Activated T-helper 1 cell treated with anti-CD3 and anti-CD28 coated beads, Interleukin-12 subunit alpha, Interleukin-12 subunit beta, Interleukin-2, Interleukin-4 antibody, amounts not matched to agents 30 ng/mL and 10 ng/mL and 1 ng/mL, durations not matched to agents 14 hours and 24 hours and 36 hours (primary cell): ENCODE data around the gene KCNQ1. TPM values are rescaled to one million over a fixed set of nuclear protein-coding genes. Genes with fewer than 3 reads are reported as not detected.

Experiments
- DNase-seq: peaks from one replicate; pipeline ENCODE4 v3.0.0; 2021; ENCODE audit warnings: low spot score
- H3K27ac Mint-ChIP-seq: one replicate; pipeline ENCODE4 v1.8.0; 2021; ENCODE audit warnings: mild to moderate bottlenecking, mixed read lengths
- H3K27me3 Mint-ChIP-seq: one replicate; pipeline ENCODE4 v1.8.0; 2022; ENCODE audit warnings: mild to moderate bottlenecking, moderate library complexity, mixed read lengths; ENCODE audit not compliant: insufficient read depth
- H3K36me3 Mint-ChIP-seq: one replicate; pipeline ENCODE4 v1.8.0; 2021; ENCODE audit warnings: low read depth, mixed read lengths
- H3K4me1 Mint-ChIP-seq: one replicate; pipeline ENCODE4 v1.8.0; 2021; ENCODE audit warnings: low read depth, mixed read lengths
- H3K4me3 Mint-ChIP-seq: one replicate; pipeline ENCODE4 v1.8.0; 2021; ENCODE audit warnings: mild to moderate bottlenecking, moderate library complexity, mixed read lengths
- H3K9me3 Mint-ChIP-seq: one replicate; pipeline ENCODE4 v1.8.0; 2021; ENCODE audit warnings: mixed read lengths
- intact Hi-C: fragments of 100-400 bp; cut with micrococcal nuclease; formaldehyde crosslinking; loops from one replicate; pipeline ENCODE4 v1.15.1; 2024
- total RNA-seq: library from RNA; stranded (reverse); gene quantifications from 2 replicates; pipeline ENCODE4 v1.2.3, GENCODE V29; 2022

The KCNQ1 gene
- total RNA-seq, 1 donor from 2014 or later, result 6.4 TPM

DNA sequence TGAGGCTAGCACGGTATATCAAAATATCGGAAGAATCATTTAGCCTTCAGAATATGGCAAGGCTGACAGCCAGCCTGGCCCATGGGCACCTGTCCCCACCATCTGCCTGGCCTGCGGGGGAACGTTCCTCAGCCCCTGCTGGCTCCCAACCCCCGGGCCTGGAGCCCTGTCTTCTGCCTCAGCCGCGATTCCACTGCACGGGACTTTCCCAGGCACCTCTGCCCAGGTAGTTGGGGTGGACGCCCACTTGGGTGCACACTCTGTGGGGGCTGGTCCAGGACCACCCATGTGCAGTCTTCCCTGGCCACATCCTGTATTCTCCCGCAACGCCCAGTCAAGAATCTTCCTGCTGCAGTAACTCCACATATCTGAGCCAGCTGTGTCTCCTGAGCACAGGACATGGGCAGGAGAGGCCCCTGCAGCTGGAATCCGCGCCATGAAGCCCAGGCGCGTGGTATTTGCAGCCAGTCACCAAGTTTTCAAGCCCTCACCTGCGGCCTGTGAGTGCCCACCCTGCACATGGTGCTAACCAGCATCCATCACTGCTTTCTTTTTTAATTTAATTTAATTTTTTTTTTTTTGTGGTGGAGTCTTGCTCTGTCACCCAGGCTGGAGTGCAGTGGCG is 77.9 kb downstream of the KCNQ1 start:
- H3K27me3 Mint-ChIP-seq, result no peaks in the 10 kb centered on the region
- DNase-seq, result no peak
- H3K9me3 Mint-ChIP-seq, result no peaks in the 10 kb centered on the region
- H3K36me3 Mint-ChIP-seq, result no peaks in the 10 kb centered on the region
- intact Hi-C loops, result no loop called here
- no peaks in the 10 kb centered on the region for H3K4me1 Mint-ChIP-seq
- no peak overlapping the region for H3K4me3 Mint-ChIP-seq
- no peak overlapping the region for H3K27ac Mint-ChIP-seq

DNA sequence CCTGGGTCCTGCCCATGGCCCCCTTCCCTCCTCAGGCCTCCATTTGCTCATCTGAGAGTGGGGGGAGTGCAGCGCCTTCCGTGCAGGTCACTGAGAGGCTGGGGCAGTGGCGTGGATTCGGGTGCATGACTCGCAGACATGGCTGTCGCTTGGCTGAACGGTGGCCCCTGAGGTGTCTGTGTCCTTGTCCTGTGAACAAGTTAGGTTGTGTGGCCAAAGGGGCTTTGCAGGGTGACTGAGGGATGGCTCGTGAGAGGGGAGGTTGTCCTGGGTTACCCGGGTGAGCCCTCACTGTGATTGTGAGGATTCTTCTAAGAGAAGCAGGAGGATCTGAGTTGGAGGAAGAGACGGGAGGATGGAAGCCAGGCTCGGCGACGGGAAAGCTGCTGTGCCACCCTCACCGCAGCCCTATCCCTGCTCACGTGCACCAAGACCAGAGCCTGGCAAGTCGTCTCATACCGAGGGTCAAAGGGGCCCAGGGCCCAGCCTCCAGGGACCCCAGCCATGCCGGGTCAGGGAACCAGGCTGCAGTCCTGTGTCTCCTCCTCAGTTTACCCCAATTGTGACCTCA is 79.1 kb downstream of the KCNQ1 start:
- DNase-seq, result no peak
- H3K36me3 Mint-ChIP-seq, result no peaks in the 10 kb centered on the region

DNA sequence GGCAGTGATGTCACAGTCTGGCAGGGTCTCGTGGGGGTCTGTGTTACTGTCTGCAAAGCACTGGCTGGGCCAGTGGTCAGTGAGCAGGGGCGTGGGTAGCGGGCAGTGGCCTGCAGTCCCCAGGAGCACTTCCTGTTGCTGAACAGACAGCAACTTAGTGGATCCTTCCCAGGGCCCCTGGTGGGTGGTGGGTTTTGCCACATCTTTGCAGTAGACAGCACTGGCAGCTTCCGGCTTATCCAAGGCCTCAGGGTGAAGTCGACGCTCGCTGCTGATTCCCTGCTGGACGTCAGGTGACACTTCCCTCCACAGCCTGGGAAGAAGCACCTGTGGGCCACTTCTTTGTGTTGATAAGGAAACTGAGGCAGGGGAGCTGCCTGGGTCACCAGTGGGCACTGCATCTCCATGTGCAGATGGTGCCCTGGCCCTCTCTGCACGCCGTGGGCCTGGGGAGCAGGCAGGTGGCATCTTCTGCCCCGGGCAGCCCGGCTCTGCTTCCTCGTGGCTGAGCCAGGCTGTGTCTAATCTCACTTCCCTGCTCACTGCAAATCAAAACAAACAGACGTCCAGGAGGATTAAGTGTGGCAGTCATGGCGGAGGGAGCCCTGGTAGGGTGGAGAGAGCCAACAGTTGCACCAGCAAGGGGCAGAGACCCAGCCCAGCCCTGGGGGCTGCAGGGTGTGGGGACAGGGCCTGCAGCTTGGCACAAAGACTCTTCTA is 79.8 kb downstream of the KCNQ1 start:
- Mint-ChIP-seq H3K27ac (no peak overlapping the region), H3K27me3 (no peaks in the 10 kb centered on the region), H3K4me1 (peaks cover 5% of the 10 kb centered on the region), H3K4me3 (no peak overlapping the region), H3K9me3 (no peaks in the 10 kb centered on the region), H3K36me3 (no peaks in the 10 kb centered on the region)
- intact Hi-C loops, result no loop called here
- DNase-seq, result no peak

More for the DNA sequence above, 79.1 kb downstream of the KCNQ1 start:
- Mint-ChIP-seq H3K9me3 (no peaks in the 10 kb centered on the region), H3K4me1 (peaks cover 5% of the 10 kb centered on the region), H3K27ac (no peak overlapping the region), H3K27me3 (no peaks in the 10 kb centered on the region), H3K4me3 (no peak overlapping the region)
- intact Hi-C loops, result no loop called here

DNA sequence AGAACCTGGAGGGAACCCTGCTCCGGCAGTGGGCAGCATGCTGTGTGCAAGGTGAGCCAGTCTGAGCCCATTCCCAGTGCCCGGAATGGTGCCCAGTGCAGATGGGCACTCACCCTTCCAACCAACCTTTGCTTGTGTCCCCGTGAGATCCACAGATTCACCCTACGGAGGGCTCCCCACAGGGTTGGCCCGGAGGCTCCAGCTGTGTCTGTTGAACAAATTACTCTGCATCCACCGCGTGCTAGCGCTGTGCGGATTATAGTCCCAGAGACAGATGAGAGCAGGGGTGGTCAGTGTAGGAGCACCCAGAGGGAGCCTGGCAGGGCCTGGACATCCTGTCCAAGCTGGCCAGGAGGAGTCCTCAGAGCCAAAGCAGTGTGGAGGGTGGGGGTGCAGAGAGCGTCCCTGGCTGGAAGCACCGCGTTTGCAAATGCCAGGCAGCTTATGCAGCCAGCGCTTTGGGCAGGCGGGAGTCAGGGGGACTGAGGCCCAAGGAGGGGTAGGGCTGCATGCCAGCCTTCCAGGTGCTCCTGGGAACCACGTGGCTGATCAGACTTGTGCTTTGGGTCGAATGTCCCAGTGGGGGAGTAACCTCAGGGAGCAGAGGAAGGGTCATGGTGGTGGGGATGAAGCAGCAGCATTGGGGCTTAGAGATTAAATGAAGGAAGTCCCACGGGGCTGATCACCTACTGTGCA is 80.5 kb downstream of the KCNQ1 start:
- DNase-seq, result no peak
- no peak overlapping the region for H3K27ac Mint-ChIP-seq
- intact Hi-C loops, result no loop called here

DNA sequence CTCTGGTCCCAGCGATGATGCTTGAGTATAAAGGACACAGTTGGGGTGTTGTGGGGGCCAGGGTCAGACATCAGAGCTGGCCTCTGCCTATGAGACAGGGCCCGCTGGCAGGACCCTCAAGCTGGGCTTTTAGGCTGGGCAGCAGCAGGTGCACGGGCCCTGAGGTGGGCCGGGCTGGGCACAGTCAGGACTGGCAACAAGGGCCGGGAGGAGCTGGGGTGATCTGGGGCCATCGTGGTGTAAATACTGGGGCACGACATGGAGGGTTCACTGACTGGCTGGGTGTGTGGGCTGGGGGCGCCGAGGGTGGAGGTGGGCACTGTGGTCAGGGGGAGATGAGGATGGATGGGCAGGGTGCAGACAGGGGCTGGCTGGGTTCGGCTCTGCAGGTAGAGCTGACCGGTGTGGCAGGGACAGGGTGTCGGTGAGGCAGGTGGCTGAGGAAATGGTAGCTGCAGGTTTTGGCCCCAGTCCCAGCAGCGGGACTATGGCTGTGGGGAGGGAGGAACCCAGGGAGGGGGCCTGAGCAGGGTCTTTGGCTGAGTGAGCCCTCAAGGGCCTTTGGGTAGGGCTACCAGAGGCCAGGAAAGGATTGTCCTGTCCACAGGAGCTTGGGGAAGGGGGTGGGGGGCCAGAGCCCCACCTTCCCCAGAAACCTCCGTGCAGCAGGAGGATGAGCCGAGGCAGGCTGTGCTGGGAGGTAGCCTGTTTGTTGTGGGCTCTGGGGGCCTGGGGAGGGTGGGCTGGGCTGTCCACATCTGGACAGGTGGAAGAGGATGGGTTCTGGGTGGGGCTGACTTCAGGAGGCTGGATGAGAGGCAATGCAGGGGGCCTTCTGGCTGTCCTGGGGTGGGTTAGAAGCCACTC is 81.4 kb downstream of the KCNQ1 start:
- H3K9me3 Mint-ChIP-seq, result no peaks in the 10 kb centered on the region
- H3K27me3 Mint-ChIP-seq, result no peaks in the 10 kb centered on the region
- H3K36me3 Mint-ChIP-seq, result no peaks in the 10 kb centered on the region
- no peak overlapping the region for H3K27ac Mint-ChIP-seq
- intact Hi-C loops, result no loop called here
- peaks cover 5% of the 10 kb centered on the region for H3K4me1 Mint-ChIP-seq
- H3K4me3 Mint-ChIP-seq, result no peak overlapping the region
- no peak for DNase-seq

More for the DNA sequence above, 80.5 kb downstream of the KCNQ1 start:
- H3K4me1 Mint-ChIP-seq, result peaks cover 5% of the 10 kb centered on the region
- H3K9me3 Mint-ChIP-seq, result no peaks in the 10 kb centered on the region
- no peak overlapping the region for H3K4me3 Mint-ChIP-seq
- H3K36me3 Mint-ChIP-seq, result no peaks in the 10 kb centered on the region
- H3K27me3 Mint-ChIP-seq, result no peaks in the 10 kb centered on the region

DNA sequence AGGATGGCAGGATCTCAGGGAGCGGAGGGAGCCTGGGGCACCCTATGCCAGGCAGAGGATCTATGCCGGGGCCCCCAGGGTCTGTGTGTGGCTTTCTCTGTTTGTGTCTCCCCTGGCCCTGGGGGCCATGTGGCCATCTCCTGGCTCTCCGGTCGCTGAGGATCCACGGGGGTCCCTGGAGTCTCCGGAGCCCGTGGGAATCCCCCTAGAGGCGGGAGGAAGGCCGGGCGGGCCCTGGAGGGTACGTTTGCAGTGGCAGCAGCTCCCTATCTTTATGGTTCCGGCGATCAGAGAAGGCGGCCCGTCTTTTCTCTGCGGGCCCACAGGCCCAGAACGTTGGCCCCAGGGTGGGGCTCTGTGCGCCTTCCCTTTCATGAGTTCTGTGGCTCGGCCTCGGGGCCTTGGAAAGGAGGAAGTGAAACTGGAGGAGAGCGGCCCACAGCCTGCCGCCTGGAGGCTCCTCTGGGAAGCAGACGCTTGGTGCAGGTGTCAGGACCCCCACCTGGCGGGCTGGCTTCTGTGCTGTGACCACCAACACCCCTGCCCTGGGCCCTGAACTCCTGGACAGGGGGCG is 82.1 kb downstream of the KCNQ1 start:
- Mint-ChIP-seq H3K9me3 (no peaks in the 10 kb centered on the region), H3K36me3 (no peaks in the 10 kb centered on the region), H3K27ac (no peak overlapping the region), H3K4me3 (no peak overlapping the region), H3K27me3 (no peaks in the 10 kb centered on the region), H3K4me1 (peaks cover 5% of the 10 kb centered on the region)
- no peak for DNase-seq
- intact Hi-C loops, result no loop called here

DNA sequence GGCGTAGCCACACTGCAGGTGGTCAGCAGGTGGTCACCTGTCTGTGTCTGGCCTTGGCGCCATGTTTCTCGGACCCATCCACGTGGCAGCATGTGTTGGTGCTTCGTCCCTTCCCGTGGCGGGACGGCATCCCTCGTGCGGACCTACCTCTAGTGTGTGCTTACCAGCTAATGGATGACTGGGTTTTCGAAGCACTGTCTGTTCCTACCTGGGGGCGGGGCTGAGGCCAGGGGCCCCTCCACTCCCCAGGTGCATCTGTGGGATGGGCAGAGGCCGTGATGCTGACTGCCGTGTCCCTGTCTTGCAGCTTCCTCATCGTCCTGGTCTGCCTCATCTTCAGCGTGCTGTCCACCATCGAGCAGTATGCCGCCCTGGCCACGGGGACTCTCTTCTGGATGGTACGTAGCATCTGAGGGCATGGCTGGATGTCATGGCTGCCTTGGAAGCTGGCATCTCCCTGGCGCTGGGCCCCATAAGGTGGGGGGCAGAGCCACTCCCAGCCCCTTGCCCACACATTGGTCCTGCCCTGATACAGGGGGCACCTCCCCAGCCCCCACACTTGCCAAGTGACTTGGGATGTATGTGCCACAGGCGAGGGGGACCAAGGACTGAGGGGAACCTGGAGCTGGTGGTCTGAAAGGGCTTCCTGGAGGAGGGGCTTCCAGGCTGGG is 82.9 kb downstream of the KCNQ1 start:
- Mint-ChIP-seq H3K27me3 (no peaks in the 10 kb centered on the region), H3K9me3 (no peaks in the 10 kb centered on the region), H3K27ac (no peak overlapping the region), H3K4me1 (peaks cover 7% of the 10 kb centered on the region), H3K36me3 (no peaks in the 10 kb centered on the region), H3K4me3 (no peak overlapping the region)
- intact Hi-C loops, result no loop called here
- DNase-seq, result no peak

DNA sequence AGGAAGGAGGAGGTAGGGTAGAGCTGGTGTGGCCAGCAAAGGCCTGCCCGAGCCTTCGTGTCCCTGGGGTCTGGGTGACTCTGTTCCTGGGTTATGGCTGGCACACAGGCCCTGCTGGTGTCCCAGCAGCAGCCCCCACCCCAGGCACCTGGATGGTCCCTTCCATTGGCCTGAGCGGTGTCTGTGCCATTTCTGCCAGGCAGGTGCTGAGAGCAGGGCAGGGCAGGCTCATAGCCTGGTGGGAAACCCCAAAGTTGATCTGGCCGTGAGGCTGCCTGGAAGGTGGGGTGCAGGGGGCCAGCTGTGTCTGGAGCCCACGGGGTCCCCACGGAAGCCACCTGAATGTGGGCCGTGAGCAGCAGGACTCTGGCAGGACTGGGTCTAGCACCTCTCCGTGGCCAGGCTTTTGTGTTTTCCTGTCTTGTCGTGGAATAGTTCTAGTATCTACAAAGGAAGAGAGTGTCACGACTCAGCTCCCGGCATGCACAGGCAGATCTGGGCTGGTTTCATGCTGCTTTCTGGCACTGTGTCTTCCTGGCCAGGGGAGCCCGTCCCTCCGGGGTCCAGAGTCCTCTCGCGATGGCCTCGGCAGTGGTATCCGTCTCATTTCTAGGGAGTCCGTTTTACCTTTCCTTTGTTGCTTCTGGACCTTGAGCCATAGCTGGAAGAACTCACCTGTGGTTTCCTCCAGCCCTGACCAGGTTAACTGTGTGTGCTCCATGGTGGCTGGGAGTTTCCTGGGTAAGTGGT is 83.7 kb downstream of the KCNQ1 start:
- H3K4me3 Mint-ChIP-seq, result no peak overlapping the region
- peaks cover 13% of the 10 kb centered on the region for H3K4me1 Mint-ChIP-seq
- H3K27ac Mint-ChIP-seq, result no peak overlapping the region
- H3K36me3 Mint-ChIP-seq, result no peaks in the 10 kb centered on the region
- no peak for DNase-seq
- intact Hi-C loops, result no loop called here
- H3K27me3 Mint-ChIP-seq, result peaks cover 2% of the 10 kb centered on the region
- H3K9me3 Mint-ChIP-seq, result no peaks in the 10 kb centered on the region

DNA sequence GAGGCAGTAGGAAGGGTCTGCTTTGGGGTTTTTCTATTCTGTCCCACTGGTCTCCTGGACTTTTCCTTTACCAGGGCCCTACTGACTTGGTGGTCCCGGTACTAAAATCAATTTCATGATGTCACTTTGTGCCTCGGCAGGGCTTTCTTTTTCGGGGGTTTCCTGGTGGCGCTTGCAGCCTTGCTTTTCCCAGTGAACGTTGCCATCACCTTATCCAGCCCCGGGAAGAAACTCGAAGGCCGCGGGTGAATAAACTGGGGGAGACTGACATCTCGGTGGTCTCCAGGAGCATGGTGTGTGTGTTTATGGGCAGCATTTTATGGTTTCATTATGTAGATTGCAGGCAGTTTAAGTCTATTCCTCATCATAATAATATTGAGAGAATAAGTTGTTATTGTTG is 84.4 kb downstream of the KCNQ1 start:
- peaks cover 13% of the 10 kb centered on the region for H3K4me1 Mint-ChIP-seq
- no peaks in the 10 kb centered on the region for H3K9me3 Mint-ChIP-seq
- no peaks in the 10 kb centered on the region for H3K36me3 Mint-ChIP-seq
- intact Hi-C loops, result no loop called here
- H3K4me3 Mint-ChIP-seq, result no peak overlapping the region
- no peak overlapping the region for H3K27ac Mint-ChIP-seq
- DNase-seq, result no peak
- peaks cover 2% of the 10 kb centered on the region for H3K27me3 Mint-ChIP-seq

DNA sequence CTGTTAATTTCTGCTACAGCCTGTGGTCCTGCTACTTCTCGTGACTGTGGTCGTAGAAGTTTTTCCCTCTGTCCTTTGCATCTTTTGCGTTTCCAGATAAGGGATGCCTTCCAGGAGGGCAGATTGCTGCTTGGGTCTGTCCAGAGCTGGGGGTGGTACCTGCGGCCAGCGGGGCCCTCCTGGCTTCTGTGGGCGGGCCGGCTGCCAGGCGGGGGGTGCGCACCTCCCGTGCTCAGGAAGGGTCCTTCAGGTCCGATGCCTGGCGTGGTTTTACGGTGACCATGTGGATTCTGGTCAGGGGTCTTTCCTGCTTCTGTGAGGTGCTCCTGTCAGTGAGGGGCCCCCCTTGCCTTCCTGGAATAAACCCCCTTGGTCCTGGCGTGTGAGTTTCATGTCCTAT is 84.8 kb downstream of the KCNQ1 start:
- intact Hi-C loops, result loop anchor here (5.0 to 10.0 kb wide), 2 partner anchors 168 to 335 kb away; partner anchors contain the start of gene KCNQ1OT1
- H3K27ac Mint-ChIP-seq, result no peak overlapping the region

DNA sequence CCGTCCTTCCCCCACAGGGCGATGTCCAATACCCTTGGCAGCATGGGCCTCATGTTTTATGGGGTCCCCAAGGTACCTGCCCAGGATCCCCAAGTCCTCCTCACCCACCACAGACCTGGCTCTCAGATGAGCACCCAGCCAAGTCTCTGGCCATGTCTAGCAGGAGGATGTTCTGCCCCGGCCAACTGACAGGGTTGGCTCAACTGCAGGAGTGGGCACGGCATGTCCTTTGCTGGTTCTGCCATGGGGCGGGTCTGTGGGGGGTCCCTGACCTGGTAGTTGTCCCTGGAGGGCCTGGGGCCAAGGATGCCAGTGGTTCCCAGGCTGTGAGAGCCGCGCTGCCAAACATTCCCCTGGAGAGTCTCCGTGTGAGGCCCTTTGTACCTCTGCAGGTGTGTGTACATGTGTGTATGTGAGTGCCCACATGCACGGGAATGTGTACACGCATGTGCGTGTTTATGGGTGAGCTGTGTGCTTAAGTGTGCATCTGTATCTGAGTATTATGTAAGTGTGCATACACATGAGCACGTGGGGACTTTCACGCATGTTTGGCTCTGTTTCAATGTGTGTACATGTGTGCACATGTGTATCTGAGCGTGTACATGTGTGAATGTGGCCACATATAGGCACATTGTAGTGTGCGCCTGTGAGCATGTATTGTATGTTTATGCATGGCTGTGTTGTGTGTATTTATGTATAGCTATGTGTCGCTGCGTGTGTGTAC is 85.5 kb downstream of the KCNQ1 start:
- Mint-ChIP-seq H3K27ac (no peak overlapping the region), H3K4me1 (peaks cover 13% of the 10 kb centered on the region), H3K4me3 (no peak overlapping the region), H3K27me3 (peaks cover 2% of the 10 kb centered on the region), H3K36me3 (no peaks in the 10 kb centered on the region), H3K9me3 (no peaks in the 10 kb centered on the region)
- no peak for DNase-seq
- intact Hi-C loops, result loop anchor here (5.0 to 10.0 kb wide), 2 partner anchors 167 to 335 kb away; partner anchors contain the start of gene KCNQ1OT1

More for the DNA sequence above, 84.8 kb downstream of the KCNQ1 start:
- H3K9me3 Mint-ChIP-seq, result no peaks in the 10 kb centered on the region
- no peaks in the 10 kb centered on the region for H3K36me3 Mint-ChIP-seq
- H3K4me3 Mint-ChIP-seq, result no peak overlapping the region
- DNase-seq, result no peak
- peaks cover 2% of the 10 kb centered on the region for H3K27me3 Mint-ChIP-seq
- H3K4me1 Mint-ChIP-seq, result peaks cover 13% of the 10 kb centered on the region
